SK-N-SH (cell line): ENCODE measurements around the gene MRPS6.

Experiments
- CTCF ChIP-seq: fragments of 200-600 bp; sonication (generic); IDR thresholded peaks from 2 replicates; pipeline ENCODE4 v1.6.1; 2017; ENCODE audit warnings: antibody characterized with exemption, mild to moderate bottlenecking, moderate library complexity
- EP300 ChIP-seq, 2 experiments: IDR thresholded peaks; 2 replicates each; pipeline versions ENCODE4 v1.4.0 to v1.6.1; 2012; ENCODE audit warnings: borderline replicate concordance in 1 of 2, low read depth in 1 of 2, low read length in 1 of 2
- FOXM1 ChIP-seq: IDR thresholded peaks from 2 replicates; pipeline ENCODE4 v1.4.0; 2012; ENCODE audit warnings: low read depth, mild to moderate bottlenecking
- RAD21 ChIP-seq: IDR thresholded peaks from 2 replicates; pipeline ENCODE4 v1.6.1; 2012; ENCODE audit warnings: mild to moderate bottlenecking, low read length
- USF1 ChIP-seq: IDR thresholded peaks from 2 replicates; pipeline ENCODE4 v1.4.0; 2012; ENCODE audit warnings: low read depth, borderline replicate concordance
- YY1 ChIP-seq: IDR thresholded peaks from 2 replicates; pipeline ENCODE4 v1.4.0; 2012; ENCODE audit warnings: low read depth, mild to moderate bottlenecking

GRCh38 chr21:34129039-34129891, 55.9 kb downstream of the MRPS6 start:
- TF ChIP-seq RAD21 (peak; percentile 59), USF1 (no peak), CTCF (peak; percentile 60), FOXM1 (no peak), YY1 (no peak), EP300 (IDR thresholded peaks at IDR 0.05; ENCODE audit: borderline replicate concordance in 1 of 2, low read depth in 1 of 2, low read length in 1 of 2) (no peak)
